Endothelial cell of umbilical vein (primary cell): ENCODE data around the gene CCNG2. TPM values are rescaled to one million over a fixed set of nuclear protein-coding genes. Genes with fewer than 3 reads are reported as not detected.

ENCODE experiments used
- BruUV-seq: library from RNA; stranded (reverse); fragments of 400-500 nt; replicated peaks from 2 replicates; lab custom pipeline; 2021; lab: Mats Ljungman, UMichigan
- CTCF ChIA-PET: fragments of 300-600, 350-600 bp; sonication (Branson Sonifier 250); formaldehyde crosslinking; loops from one replicate; lab custom pipeline; 2021; ENCODE audit warnings: antibody characterized with exemption, inconsistent platforms; lab: Charles Lee
- POLR2A ChIA-PET: fragments of 300-600, 350-600 bp; sonication (Branson Sonifier 250); formaldehyde crosslinking; loops from one replicate; lab custom pipeline; 2021; ENCODE audit warnings: antibody characterized with exemption, inconsistent platforms; lab: Charles Lee
- DNase-seq: peaks from one replicate; pipeline ENCODE4 v3.0.0-alpha.2; 2011; ENCODE audit warnings: low read depth, low spot score
- FAIRE-seq: peaks from 2 replicates; lab custom pipeline; 2011; peaks lifted over from hg19 to GRCh38; lab: Jason Lieb, UNC
- H2AFZ ChIP-seq: 2 replicates; pipeline ENCODE4 v1.6.0; 2012; ENCODE audit warnings: low read depth, low read length, control low read depth, inconsistent platforms
- H3K27ac ChIP-seq: 2 replicates; pipeline ENCODE4 v1.5.1; 2011; ENCODE audit warnings: low read depth, mild to moderate bottlenecking, control low read depth, low read length, moderate library complexity; ENCODE audit not compliant: insufficient read depth
- H3K27me3 ChIP-seq, 2 experiments: 2 replicates each; pipeline versions ENCODE4 v1.6.0 to v1.6.1; 2011; ENCODE audit warnings: low read length in 2 of 2, mixed read lengths in 1 of 2; ENCODE audit not compliant: control insufficient read depth in 2 of 2, insufficient read depth in 2 of 2
- H3K36me3 ChIP-seq, 2 experiments: 2 replicates in 1 of 2; 3 replicates in 1 of 2; pipeline ENCODE4 v1.5.1; 2011; ENCODE audit warnings: low read length in 2 of 2, mild to moderate bottlenecking in 1 of 2, moderate library complexity in 1 of 2; ENCODE audit not compliant: control insufficient read depth in 2 of 2, insufficient read depth in 2 of 2; ENCODE audit errors: extremely low read depth in 1 of 2
- H3K4me1 ChIP-seq: 3 replicates; pipeline ENCODE4 v1.5.1; 2011; ENCODE audit warnings: mild to moderate bottlenecking, low read length; ENCODE audit not compliant: control insufficient read depth, insufficient read depth; ENCODE audit errors: extremely low read depth
- H3K4me2 ChIP-seq: 2 replicates; pipeline ENCODE4 v1.6.1; 2011; ENCODE audit warnings: low read length, control low read depth, mixed read lengths; ENCODE audit not compliant: insufficient read depth
- H3K4me3 ChIP-seq, 3 experiments: fragments of 200-600 bp in 1 of 3; sonication (generic), shearing (Covaris generic) in 1 of 3; replicated peaks in 1 of 3; 2 replicates each; pipeline ENCODE4 v1.5.1; 2011 to 2016; ENCODE audit warnings: control low read depth in 3 of 3, low read length in 3 of 3, mild to moderate bottlenecking in 2 of 3, inconsistent platforms in 1 of 3, low read depth in 1 of 3, moderate library complexity in 1 of 3; ENCODE audit not compliant: insufficient read depth in 1 of 3
- H3K79me2 ChIP-seq: 2 replicates; pipeline ENCODE4 v1.6.0; 2012; ENCODE audit warnings: low read length, inconsistent platforms; ENCODE audit not compliant: control insufficient read depth, insufficient read depth
- H3K9ac ChIP-seq: replicated peaks from 2 replicates; pipeline ENCODE3; 2011; ENCODE audit warnings: low read length, control low read depth; ENCODE audit not compliant: insufficient read depth; ENCODE audit errors: extremely low read depth
- H3K9me1 ChIP-seq: replicated peaks from 3 replicates; pipeline ENCODE4 v1.6.0; 2011; ENCODE audit warnings: mild to moderate bottlenecking, low read length; ENCODE audit not compliant: control insufficient read depth, insufficient read depth; ENCODE audit errors: extremely low read depth
- H3K9me3 ChIP-seq: replicated peaks from 2 replicates; pipeline ENCODE4 v1.5.1; 2012; ENCODE audit warnings: low read length, inconsistent platforms; ENCODE audit not compliant: control insufficient read depth, insufficient read depth
- H4K20me1 ChIP-seq: replicated peaks from 2 replicates; pipeline ENCODE3; 2011; ENCODE audit warnings: mild to moderate bottlenecking, low read length; ENCODE audit not compliant: control insufficient read depth, insufficient read depth; ENCODE audit errors: extremely low read depth
- EZH2 ChIP-seq: IDR thresholded peaks from 2 replicates; pipeline ENCODE4 v1.6.1; 2012; ENCODE audit warnings: borderline replicate concordance, low read depth, mild to moderate bottlenecking, moderate library complexity, low read length, inconsistent platforms; ENCODE audit not compliant: severe bottlenecking
- FOS ChIP-seq: IDR thresholded peaks from 2 replicates; pipeline ENCODE4 v1.6.1; 2011; ENCODE audit warnings: mild to moderate bottlenecking, low read length, moderate library complexity, borderline replicate concordance; ENCODE audit not compliant: insufficient read depth
- GATA2 ChIP-seq: IDR thresholded peaks from 2 replicates; pipeline ENCODE4 v1.7.0; 2011; ENCODE audit warnings: low read depth, mild to moderate bottlenecking, moderate library complexity, mixed read lengths, low read length; ENCODE audit not compliant: insufficient read length, insufficient read depth
- JUN ChIP-seq: IDR thresholded peaks from 2 replicates; pipeline ENCODE4 v1.6.1; 2011; ENCODE audit warnings: borderline replicate concordance, low read depth; ENCODE audit not compliant: insufficient read length, insufficient read depth
- MYC ChIP-seq: IDR thresholded peaks from one replicate; pipeline ENCODE4 v1.6.1; 2011; ENCODE audit warnings: mild to moderate bottlenecking, low read depth, low read length
- POLR2A ChIP-seq: IDR thresholded peaks from 2 replicates; pipeline ENCODE4 v1.6.1; 2012; ENCODE audit warnings: low read depth, mild to moderate bottlenecking, control low read depth, low read length
- POLR2AphosphoS5 ChIP-seq: IDR thresholded peaks from 2 replicates; pipeline ENCODE4 v1.6.1; 2012; ENCODE audit warnings: low read depth, mild to moderate bottlenecking, control low read depth, low read length, moderate library complexity; ENCODE audit not compliant: insufficient read depth
- dilution Hi-C: fragments of 300-500 bp; cut with MboI; formaldehyde crosslinking; loops from one replicate; pipeline ENCODE4 v1.15.0; 2019; ENCODE audit warnings: low sequenced_read_pairs; ENCODE audit not compliant: extremely low pct_ligation_motif_present
- intact Hi-C: fragments of 100-400 bp; cut with micrococcal nuclease; formaldehyde crosslinking; loops from one replicate; pipeline ENCODE4 v1.10.0; 2022
- polyA plus RNA-seq, 4 experiments: library from polyadenylated mRNA; depleted of rRNA in 3 of 4; stranded (reverse) in 3 of 4; unstranded in 1 of 4; fragments of >200 nt; gene quantifications; 2 replicates each; pipeline versions ENCODE4 v1.2.1 to v1.2.3, GENCODE V29; 2011 to 2012; ENCODE audit warnings: missing spikeins in 1 of 4
- total RNA-seq: library from RNA; stranded (reverse); gene quantifications from 2 replicates; pipeline ENCODE4 v1.2.3, GENCODE V29; 2021
- TF ChIP-seq, protein P1 (sequence below): IDR thresholded peaks from 2 replicates; pipeline ENCODE4 v1.6.1; 2011; ENCODE audit not compliant: insufficient read depth, insufficient read length
- TF ChIP-seq, protein P2 (sequence below), 2 donors: IDR thresholded peaks; 1 replicate in 1 of 2; 2 replicates in 1 of 2; pipeline ENCODE4 v1.5.1; 2011; ENCODE audit warnings: low read length in 2 of 2, mild to moderate bottlenecking in 2 of 2, moderate library complexity in 2 of 2, control low read depth in 1 of 2, inconsistent platforms in 1 of 2, low read depth in 1 of 2; ENCODE audit not compliant: insufficient read depth in 1 of 2; ENCODE audit errors: extremely low read depth in 1 of 2

Gene CCNG2
- total and polyA plus RNA-seq, 2 donors (not counting 3 experiments of a cell fraction or from before 2014, with no cell fraction given), result 7.9 to 28.3 TPM

DNA sequence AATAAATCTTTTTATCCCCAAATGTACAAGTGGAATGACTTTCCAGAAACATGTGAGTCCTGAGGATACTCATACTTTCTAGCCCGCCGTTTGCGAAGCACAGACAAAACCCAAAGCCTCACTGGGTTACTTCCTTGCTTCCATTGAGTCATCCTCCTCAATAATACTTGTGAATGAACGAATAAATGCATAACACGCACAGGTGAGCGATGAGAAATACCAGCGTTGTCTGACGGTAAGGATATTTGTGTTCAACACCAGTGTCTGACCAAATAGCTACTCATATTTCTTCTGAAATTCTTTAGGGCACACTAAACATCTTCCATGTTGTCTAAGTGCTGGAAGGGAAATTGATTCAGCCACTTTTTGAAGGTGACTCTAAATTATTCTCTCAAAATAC, 36.0 kb downstream of the CCNG2 start:
- Histone ChIP-seq H3K4me1 (no peaks in the 10 kb centered on the region), H3K36me3 (no peaks in the 10 kb centered on the region), H2AFZ (no peak overlapping the region), H4K20me1 (no peaks in the 10 kb centered on the region), H3K9me1 (no peaks in the 10 kb centered on the region), H3K9me3 (no peaks in the 10 kb centered on the region), H3K27ac (no peak overlapping the region), H3K79me2 (no peaks in the 10 kb centered on the region), H3K27me3 (peaks cover 33 to 46% of the 10 kb centered on the region in 2 experiments), H3K9ac (no peak overlapping the region), H3K4me2 (no peak overlapping the region), H3K4me3 (no peak overlapping the region)
- no TSS peak for BruUV-seq
- FAIRE-seq, result no peak
- ChIA-PET POLR2A (no interaction called here), CTCF (interaction anchor here (0.9 to 2.3 kb wide), 2 partner anchors 10 to 16 kb away, joined by 3 to 30 read pairs; no protein-coding TSS in a partner anchor)
- dilution Hi-C loops (no loop called here), intact Hi-C loops (no loop called here)
- no peak for DNase-seq
- no peak for TF ChIP-seq GATA2
- TF ChIP-seq POLR2AphosphoS5, result no peak
- no peak for TF ChIP-seq MYC
- no peak for TF ChIP-seq JUN
- TF ChIP-seq POLR2A, result no peak
- TF ChIP-seq, protein P1, sequence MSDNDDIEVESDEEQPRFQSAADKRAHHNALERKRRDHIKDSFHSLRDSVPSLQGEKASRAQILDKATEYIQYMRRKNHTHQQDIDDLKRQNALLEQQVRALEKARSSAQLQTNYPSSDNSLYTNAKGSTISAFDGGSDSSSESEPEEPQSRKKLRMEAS, result no peak
- TF ChIP-seq, protein P2, sequence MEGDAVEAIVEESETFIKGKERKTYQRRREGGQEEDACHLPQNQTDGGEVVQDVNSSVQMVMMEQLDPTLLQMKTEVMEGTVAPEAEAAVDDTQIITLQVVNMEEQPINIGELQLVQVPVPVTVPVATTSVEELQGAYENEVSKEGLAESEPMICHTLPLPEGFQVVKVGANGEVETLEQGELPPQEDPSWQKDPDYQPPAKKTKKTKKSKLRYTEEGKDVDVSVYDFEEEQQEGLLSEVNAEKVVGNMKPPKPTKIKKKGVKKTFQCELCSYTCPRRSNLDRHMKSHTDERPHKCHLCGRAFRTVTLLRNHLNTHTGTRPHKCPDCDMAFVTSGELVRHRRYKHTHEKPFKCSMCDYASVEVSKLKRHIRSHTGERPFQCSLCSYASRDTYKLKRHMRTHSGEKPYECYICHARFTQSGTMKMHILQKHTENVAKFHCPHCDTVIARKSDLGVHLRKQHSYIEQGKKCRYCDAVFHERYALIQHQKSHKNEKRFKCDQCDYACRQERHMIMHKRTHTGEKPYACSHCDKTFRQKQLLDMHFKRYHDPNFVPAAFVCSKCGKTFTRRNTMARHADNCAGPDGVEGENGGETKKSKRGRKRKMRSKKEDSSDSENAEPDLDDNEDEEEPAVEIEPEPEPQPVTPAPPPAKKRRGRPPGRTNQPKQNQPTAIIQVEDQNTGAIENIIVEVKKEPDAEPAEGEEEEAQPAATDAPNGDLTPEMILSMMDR (IDR thresholded peaks at IDR 0.05; ENCODE audit: extremely low read depth in 1 of 2, insufficient read depth in 1 of 2, low read depth in 1 of 2, low read length in 2 of 2), result no peak
- no peak for TF ChIP-seq FOS
- TF ChIP-seq EZH2, result no peak
